ENCODE results near the gene CEP78.
A peak's percentile ranks its signal among the peaks of the same experiment; 100 is the strongest.
"Not testable (repeated sequence)": the region's sequence is repeated elsewhere in the genome, so short reads cannot be mapped to it uniquely, and the experiment has no call there.

The CEP78 gene

GRCh38 chr9:78221425-78221824 is 14.4 kb upstream of the CEP78 start:
- Histone ChIP-seq H3K4me3 (replicated peaks; ENCODE audit: low read depth, low read length) (no peak overlapping the region), H3K36me3 (ENCODE audit: control insufficient read depth, insufficient read depth, low read length) (no peaks in the 10 kb centered on the region), H3K27me3 (replicated peaks; ENCODE audit: control insufficient read depth, insufficient read depth, low read length) (no peaks in the 10 kb centered on the region)
- no peak for TF ChIP-seq CTCF (IDR thresholded peaks at IDR 0.05; ENCODE audit: insufficient read depth, low read length, poor library complexity, severe bottlenecking)
- DNase-seq (ENCODE audit: extremely low read depth, insufficient read length): no peak

GRCh38 chr9:78221841-78222240 is 14.0 kb upstream of the CEP78 start:
- not testable (repeated sequence) for H3K36me3 ChIP-seq (ENCODE audit: control insufficient read depth, insufficient read depth, low read length); H3K27me3 ChIP-seq (replicated peaks; ENCODE audit: control insufficient read depth, insufficient read depth, low read length)

GRCh38 chr9:78230761-78231160 is 5.1 kb upstream of the CEP78 start:
- no peak for TF ChIP-seq CTCF (IDR thresholded peaks at IDR 0.05; ENCODE audit: insufficient read depth, low read length, poor library complexity, severe bottlenecking)
- DNase-seq (ENCODE audit: extremely low read depth, insufficient read length): no peak
- Histone ChIP-seq H3K27me3 (replicated peaks; ENCODE audit: control insufficient read depth, insufficient read depth, low read length) (no peaks in the 10 kb centered on the region), H3K4me3 (replicated peaks; ENCODE audit: low read depth, low read length) (no peak overlapping the region), H3K36me3 (ENCODE audit: control insufficient read depth, insufficient read depth, low read length) (no peaks in the 10 kb centered on the region)

More at GRCh38 chr9:78221841-78222240, 14.0 kb upstream of the CEP78 start:
- H3K4me3 ChIP-seq (replicated peaks; ENCODE audit: low read depth, low read length); DNase-seq (ENCODE audit: extremely low read depth, insufficient read length): not testable (repeated sequence)

GRCh38 chr9:78232471-78232870 is 3.4 kb upstream of the CEP78 start:
- H3K36me3 ChIP-seq (ENCODE audit: control insufficient read depth, insufficient read depth, low read length); DNase-seq (ENCODE audit: extremely low read depth, insufficient read length): not testable (repeated sequence)

GRCh38 chr9:78234810-78235209 is 1.1 kb upstream of the CEP78 start:
- DNase-seq (ENCODE audit: extremely low read depth, insufficient read length): no peak
- no peaks in the 10 kb centered on the region for H3K27me3 ChIP-seq (replicated peaks; ENCODE audit: control insufficient read depth, insufficient read depth, low read length)
- H3K36me3 ChIP-seq (ENCODE audit: control insufficient read depth, insufficient read depth, low read length): no peaks in the 10 kb centered on the region

More at GRCh38 chr9:78232471-78232870, 3.4 kb upstream of the CEP78 start:
- H3K27me3 ChIP-seq (replicated peaks; ENCODE audit: control insufficient read depth, insufficient read depth, low read length); H3K4me3 ChIP-seq (replicated peaks; ENCODE audit: low read depth, low read length): not testable (repeated sequence)

GRCh38 chr9:78235256-78235761 is 566 bp upstream of the CEP78 start:
- Histone ChIP-seq H3K36me3 (ENCODE audit: control insufficient read depth, insufficient read depth, low read length) (no peaks in the 10 kb centered on the region), H3K27me3 (replicated peaks; ENCODE audit: control insufficient read depth, insufficient read depth, low read length) (no peaks in the 10 kb centered on the region), H3K4me3 (replicated peaks; ENCODE audit: low read depth, low read length) (peak overlapping the region; percentile 83)
- DNase-seq (ENCODE audit: extremely low read depth, insufficient read length): no peak
- no peak for TF ChIP-seq CTCF (IDR thresholded peaks at IDR 0.05; ENCODE audit: insufficient read depth, low read length, poor library complexity, severe bottlenecking)

More at GRCh38 chr9:78234810-78235209, 1.1 kb upstream of the CEP78 start:
- TF ChIP-seq CTCF (IDR thresholded peaks at IDR 0.05; ENCODE audit: insufficient read depth, low read length, poor library complexity, severe bottlenecking): no peak
- peak overlapping the region; percentile 83 for H3K4me3 ChIP-seq (replicated peaks; ENCODE audit: low read depth, low read length)

GRCh38 chr9:78236551-78236910 is 656 bp downstream of the CEP78 start:
- no peak for DNase-seq (ENCODE audit: extremely low read depth, insufficient read length)
- Histone ChIP-seq H3K4me3 (replicated peaks; ENCODE audit: low read depth, low read length) (peak overlapping the region; percentile 83), H3K36me3 (ENCODE audit: control insufficient read depth, insufficient read depth, low read length) (no peaks in the 10 kb centered on the region), H3K27me3 (replicated peaks; ENCODE audit: control insufficient read depth, insufficient read depth, low read length) (no peaks in the 10 kb centered on the region)
- no peak for TF ChIP-seq CTCF (IDR thresholded peaks at IDR 0.05; ENCODE audit: insufficient read depth, low read length, poor library complexity, severe bottlenecking)
